NCI-H345 treated with DMSO at 0.1 percent for 48 hours (cell line): ENCODE measurements around the gene GBE1.

ENCODE experiments used
- DNase-seq: peaks from one replicate; lab custom pipeline; 2025; ENCODE audit not compliant: unreplicated experiment; lab: John Stamatoyannopoulos, UW

Gene GBE1

GRCh38 chr3:81476692-81477091, 284.8 kb downstream of the GBE1 start:
- DNase-seq = no peak

GRCh38 chr3:81472600-81473362, 288.7 kb downstream of the GBE1 start:
- DNase-seq = no peak

DNA sequence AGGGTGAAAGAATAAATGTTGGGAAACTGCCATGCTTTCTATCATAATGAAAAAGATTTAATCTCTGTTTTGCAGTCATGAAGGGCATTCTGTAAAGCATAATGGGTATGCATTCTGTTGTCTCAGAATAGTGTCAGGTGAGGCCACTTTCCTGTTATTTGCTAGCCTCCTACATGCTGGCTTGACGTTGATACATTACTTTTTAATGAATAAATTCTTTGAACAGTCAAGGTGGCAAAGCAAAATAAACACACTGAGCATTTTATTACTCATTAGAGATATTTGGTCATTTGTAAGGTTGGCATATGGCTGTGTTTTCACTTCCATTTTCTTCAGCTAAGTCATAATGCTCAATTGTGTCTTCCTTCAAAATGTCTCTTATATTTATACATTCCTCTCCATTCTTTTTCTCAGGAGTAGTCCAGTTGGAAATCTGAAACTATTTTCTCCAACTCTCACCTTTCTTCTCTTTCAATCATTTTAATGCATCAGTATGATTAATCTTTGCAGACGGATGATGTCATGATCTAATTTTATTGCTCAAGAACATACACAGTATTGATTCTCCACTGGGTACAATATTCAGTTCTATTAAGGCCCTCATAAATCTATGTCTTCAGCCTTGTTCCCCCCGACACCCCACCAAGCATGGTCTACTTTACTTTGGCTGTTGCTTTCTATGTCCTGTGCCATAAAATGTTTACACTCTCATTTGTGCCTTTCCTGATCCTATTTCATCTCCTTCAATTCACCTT, 290.7 kb downstream of the GBE1 start:
- no peak for DNase-seq

DNA sequence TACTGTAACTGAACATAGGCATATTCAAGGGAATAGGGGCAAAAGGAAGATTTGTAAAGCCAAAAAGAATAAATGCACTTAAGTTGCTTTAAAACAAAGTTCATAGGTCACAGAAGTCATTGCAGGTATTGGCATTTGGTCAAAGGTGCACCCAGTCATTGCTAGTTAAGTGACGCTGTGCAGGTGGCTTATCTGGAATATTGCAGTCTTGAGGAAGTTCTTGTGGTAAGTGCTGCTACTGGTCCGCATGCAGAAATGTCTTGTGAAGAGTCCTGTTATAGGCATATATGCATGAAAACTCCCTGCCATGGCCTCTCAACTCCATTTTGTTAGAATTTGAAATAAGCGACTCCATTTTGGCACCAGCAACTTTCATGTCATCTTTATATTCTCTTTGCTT, 293.1 kb downstream of the GBE1 start:
- DNase-seq = no peak

DNA sequence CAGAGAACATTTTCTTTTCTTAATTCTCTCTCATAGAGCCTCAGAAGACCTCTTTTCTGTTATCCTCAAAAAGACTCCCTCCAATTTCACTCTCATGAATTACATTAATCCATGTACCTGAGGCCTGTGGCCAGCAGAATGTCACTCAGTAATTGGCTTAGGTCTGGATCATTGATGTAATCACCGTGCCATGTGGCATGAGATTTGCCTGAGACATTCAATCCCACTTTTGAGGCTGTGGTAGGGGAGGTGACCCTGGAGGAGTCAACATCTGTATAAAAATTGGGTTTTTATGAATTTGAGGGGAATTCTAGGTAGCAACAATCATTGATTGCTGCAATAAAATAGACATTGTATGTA, 295.3 kb downstream of the GBE1 start:
- DNase-seq = no peak

- DNase-seq = no peak
Measured at GRCh38 chr3:81465510-81466200, 295.8 kb downstream of the GBE1 start.

DNA sequence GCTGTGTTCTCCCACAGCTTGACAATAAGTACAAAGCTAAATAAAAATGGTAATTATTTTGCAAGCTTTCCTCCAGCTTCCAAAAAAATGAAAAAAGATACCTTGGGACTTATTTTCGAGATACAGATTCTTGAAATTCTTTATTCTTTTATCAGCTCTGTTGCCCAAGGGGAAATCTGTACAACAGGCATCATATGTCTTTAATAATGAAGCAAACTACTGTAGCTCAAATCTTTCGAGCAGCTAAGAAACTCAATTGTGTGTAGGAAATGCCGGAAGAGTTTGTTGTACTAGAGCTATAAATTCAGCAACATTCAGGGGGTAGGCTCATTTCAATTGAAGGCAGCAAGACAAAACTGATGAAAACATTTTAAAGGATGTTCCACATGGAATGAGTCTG, 297.7 kb downstream of the GBE1 start:
- no peak for DNase-seq

DNA sequence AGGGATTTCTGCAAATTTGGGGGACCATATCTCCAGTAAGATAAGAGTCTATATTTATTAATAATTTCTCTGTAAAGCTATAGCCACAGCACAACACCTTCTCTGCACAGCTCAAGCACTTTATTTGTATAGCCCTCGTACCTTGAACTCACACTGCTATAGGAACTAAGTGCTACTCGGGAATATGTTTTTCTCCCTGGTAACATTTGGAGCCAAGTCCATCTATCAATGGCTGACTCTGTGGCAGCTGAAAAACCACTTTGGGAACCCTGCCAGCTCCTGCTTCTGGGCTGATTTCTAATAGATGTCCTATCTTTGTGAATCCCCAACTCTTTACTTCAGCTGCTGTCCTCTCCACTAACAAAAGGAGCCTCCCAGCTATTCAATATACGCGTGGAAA, 298.5 kb downstream of the GBE1 start:
- DNase-seq = no peak

GRCh38 chr3:81459733-81460132, 301.7 kb downstream of the GBE1 start:
- DNase-seq = no peak

- no peak for DNase-seq
Measured at GRCh38 chr3:81452418-81452817, 309.0 kb downstream of the GBE1 start.

GRCh38 chr3:81451611-81452010, 309.8 kb downstream of the GBE1 start:
- DNase-seq = no peak

DNA sequence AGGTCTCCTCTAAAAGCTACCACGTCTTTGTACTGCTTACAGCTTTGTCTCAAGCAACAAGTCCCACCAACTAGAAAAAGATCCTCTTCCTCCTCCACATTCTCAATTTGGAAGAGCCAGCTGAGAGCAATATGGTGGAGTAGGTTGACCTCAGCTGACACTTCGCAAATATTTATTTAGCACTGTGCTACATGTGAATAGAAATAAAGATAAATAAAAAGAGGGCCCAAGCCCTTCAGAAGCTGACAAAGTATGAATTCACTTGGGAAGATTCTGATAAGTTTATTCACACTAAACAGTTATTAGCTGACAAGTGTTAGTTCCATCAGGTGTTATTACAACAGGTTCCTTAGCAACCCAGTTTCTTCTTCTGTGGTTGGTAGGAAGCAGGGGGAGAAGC, 310.3 kb downstream of the GBE1 start:
- DNase-seq = no peak

- no peak for DNase-seq
Measured at GRCh38 chr3:81446806-81447205, 314.6 kb downstream of the GBE1 start.

- no peak for DNase-seq
Measured at GRCh38 chr3:81445712-81446111, 315.7 kb downstream of the GBE1 start.

GRCh38 chr3:81444817-81445460, 316.5 kb downstream of the GBE1 start:
- DNase-seq = no peak

DNA sequence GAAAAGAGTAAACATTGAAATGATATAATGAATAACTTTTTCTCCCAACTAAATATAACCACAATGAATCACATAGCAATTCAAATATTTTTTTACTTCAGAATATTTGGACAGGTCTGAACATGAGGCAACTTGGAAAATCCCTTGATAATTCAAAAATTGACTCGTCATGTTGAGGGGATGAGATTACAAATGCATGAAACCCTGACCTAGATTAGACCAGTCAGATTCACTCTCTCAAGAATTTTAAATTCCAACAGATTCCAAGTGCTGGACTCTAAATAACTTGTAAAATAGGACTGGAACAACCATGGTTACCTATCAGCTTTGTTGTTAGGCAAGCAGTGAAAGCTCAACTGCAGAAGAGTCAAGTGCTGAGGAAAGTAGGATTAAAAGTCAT, 317.5 kb downstream of the GBE1 start:
- DNase-seq = no peak

GRCh38 chr3:81443457-81443782, 318.0 kb downstream of the GBE1 start:
- DNase-seq = no peak

- no peak for DNase-seq
Measured at GRCh38 chr3:81442758-81443456, 318.5 kb downstream of the GBE1 start.

DNA sequence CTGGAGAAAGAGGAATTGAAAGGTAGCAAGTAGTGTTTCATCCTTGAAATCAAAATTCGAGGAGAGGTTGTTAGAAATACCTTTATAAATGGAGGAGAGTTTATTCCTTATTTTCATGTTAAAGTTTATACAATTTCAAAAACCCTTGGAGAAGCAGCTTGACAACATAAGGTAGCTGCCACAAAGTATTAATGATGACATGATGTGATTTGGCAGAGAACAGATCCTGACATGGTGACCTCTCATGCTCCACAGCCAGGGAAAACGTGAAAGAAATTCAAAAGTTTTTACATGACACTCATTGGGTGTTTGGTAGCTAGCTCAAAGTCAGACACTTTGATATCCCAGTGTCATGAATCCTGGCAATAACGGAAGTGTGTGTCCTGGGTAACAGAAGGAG, 320.8 kb downstream of the GBE1 start:
- DNase-seq = no peak
